HG03103 (cell line): Measurements from ENCODE around the gene ELAC1.
A peak's percentile ranks its signal among the peaks of the same experiment; 100 is the strongest.

Source experiments
- ATAC-seq: cut with Tn5 transposase; IDR thresholded peaks from one replicate; pipeline ENCODE4 v1.9.1; 2021; ENCODE audit warnings: low read depth; ENCODE audit not compliant: unreplicated experiment

The ELAC1 gene

GRCh38 chr18:51017140-51017879 lies 49.5 kb downstream of the ELAC1 start:
- ATAC-seq = no peak

DNA sequence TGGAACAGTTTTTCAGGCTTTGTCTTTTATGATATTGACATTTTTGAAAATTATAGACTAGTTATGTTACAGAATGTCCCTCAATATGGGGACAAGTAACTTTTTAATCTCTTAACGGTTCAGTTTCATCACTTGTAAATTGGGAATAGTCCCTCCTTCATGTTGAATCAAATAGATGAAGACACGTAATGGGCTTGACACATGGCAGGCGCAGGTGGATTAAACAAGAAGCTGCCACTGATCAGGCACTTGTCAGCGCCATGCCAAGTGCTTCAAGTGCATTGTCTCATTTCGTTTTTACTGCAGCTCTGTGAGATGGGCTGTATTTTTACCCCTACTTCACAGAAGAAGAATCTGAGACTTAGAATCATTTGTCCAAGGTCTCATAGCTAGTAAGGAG lies 52.7 kb downstream of the ELAC1 start:
- no peak for ATAC-seq

- no peak for ATAC-seq
Measured at GRCh38 chr18:51021226-51021965, 53.6 kb downstream of the ELAC1 start.

GRCh38 chr18:51025512-51025911 lies 57.7 kb downstream of the ELAC1 start:
- ATAC-seq = no peak

DNA sequence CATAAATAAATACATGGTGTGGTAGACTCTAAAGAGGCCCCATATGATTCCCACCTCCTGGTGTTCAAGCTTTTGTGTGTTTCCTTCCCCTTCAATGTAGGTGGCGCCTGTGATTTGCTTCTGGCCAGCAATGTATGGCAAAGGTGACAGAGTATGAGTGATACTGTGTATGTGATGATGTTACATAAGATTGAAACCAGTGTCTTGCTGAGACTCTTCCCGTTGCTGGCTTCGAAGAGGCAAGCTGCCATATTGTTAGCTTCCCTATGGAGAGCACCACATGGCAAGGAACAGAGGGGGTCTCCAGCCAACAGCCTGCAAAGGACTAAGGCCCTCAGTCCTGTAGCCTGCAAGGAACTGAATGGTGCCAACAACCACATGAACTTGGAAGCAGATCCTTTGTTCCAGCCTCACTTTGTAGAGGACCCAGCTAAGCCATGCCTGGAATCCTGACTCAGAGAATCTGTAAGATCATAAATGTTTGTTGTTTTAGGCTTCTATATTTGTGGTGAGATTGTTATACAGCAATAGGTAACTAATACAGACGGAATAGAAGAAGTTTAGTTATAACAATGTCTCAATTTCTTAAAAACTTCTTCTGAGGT lies 60.5 kb downstream of the ELAC1 start:
- ATAC-seq = no peak

- peak; percentile 1 for ATAC-seq
Measured at GRCh38 chr18:51029378-51029693, 61.5 kb downstream of the ELAC1 start.

GRCh38 chr18:51029694-51030536 lies 62.1 kb downstream of the ELAC1 start, which contains the start of gene SMAD4:
TSS of gene SMAD4 (plus strand) at chr18:51030213. CDS start at chr18:51047047, 16,834 bp downstream.
- ATAC-seq = peak; percentile 53

- ATAC-seq = peak; percentile 59
Measured at GRCh38 chr18:51030537-51031258, 62.9 kb downstream of the ELAC1 start.

DNA sequence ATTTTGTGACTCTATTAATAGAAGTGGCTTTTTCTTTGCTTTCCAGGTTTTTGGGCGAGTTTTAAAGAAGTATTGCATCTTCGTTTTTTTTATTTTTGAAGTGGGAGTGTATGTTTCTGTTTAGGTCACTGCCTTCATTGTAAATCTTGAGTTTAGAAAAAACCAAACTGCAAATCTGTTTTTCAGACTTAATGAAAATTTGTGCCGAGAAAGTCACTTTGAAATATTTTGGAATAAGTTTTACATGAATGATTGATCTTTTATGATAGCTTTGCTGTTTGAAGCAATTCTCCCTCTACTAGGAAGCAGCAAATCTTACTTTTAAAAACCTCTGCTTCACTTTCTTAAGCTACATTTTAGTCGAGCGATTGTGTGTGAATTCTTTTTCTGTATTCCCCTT lies 64.4 kb downstream of the ELAC1 start:
- no peak for ATAC-seq

DNA sequence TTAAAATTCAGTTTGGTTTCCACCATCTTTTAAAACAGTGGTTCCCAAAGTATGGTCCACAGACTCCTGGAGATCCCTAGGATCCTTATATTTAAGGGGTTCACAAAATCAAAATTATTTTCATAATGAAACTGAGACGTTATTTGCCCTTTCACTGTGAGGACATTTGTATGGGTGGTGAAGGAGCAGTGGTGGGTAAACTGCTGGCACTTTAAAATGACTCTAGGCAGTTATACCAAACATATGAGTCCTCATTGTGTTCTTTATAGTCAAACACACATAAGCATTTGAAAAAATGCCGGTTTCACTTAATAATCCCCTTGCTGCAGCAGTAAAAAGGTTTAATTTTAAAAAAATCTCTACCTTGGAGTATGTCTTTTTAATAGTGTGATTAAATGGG lies 69.4 kb downstream of the ELAC1 start:
- no peak for ATAC-seq
